Left hindlimb (tissue), 1 donor: ENCODE data around the gene PSPC1.

Source experiments
- DNase-seq: peaks from one replicate; pipeline ENCODE4 v3.0.0-alpha.2; 2018

PSPC1 gene

GRCh38 chr13:19672990-19673389 is 109.8 kb downstream of the PSPC1 start:
- no peak for DNase-seq

GRCh38 chr13:19670147-19670546 is 112.6 kb downstream of the PSPC1 start:
- DNase-seq = no peak

DNA sequence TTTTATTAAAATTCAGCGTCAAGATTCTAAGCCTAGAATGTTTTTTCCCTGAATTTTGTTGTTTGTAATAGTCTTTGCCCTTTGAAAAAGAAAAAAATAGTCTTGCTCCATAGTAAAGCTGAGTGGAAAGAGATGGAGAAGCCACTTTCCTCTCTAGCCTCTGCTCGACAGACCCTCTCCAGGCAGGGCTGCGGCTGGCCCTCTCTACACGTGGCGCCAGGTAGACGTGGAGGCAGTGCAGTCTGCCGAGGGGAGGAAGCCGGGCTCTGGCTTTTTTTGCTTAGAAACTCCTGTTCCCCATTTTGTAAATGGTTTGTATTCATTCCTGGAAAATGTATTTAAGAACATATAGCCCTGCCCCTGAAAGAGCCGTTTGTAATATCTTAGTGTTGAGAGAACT is 114.0 kb downstream of the PSPC1 start:
- no peak for DNase-seq

- no peak for DNase-seq
These were observed 117.3 kb downstream of the PSPC1 start for GRCh38 chr13:19665427-19665859.

- DNase-seq = no peak
These were observed 118.1 kb downstream of the PSPC1 start for GRCh38 chr13:19664481-19665230.

GRCh38 chr13:19663416-19663979 is 119.2 kb downstream of the PSPC1 start:
- DNase-seq = no peak

DNA sequence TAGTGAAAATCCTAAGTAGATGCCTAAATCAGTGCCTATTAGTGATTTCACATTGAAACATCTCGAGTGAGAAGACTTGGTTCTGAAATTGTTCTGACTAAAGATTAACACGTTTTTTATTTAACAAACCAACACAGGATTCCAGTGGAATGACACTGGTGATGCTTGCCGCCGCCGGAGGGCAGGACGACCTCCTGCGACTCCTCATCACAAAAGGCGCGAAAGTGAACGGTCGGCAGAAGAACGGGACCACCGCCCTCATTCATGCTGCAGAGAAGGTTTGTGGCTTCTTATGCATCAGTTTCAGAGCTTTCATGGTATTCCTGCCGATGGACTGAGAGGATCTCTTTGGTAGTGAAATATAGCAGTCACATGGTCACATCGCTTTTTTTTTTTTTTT is 121.2 kb downstream of the PSPC1 start:
- DNase-seq = no peak

DNA sequence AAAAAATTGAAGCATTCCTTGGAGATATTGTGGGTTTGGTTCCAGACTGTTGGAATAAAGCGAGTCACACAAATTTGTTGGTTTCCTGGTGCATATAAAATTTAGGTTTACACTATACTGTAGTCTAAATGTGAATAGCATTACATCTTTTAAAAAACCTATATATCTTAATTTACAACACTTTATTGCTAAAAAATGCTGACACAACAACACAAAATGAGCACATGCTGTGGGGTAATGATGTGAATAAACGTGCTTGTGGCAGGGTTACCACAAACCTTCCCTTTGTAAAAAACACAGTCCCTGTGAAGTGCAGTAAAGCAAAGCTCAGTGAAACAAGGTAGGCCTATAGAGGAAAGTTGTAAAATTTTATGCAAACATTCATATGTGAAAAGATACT is 121.6 kb downstream of the PSPC1 start:
- DNase-seq = no peak

DNA sequence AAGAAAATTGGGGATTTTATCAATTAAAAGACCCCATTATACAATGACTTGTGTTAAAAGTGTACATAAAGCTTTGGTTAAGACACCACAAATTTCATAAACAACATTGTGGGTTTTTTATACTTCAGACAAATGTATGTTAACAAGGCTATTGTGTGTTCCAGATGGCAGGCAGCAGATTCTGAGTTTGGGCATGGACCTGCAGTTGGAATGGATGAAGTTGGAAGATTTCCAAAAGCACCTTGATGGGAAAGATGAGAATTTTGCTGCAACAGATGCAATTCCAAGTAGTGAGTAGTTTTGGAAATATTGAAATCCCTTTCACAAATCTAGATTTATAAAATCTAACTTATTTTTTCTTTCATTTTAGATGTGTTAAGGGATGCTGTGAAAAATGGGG is 123.9 kb downstream of the PSPC1 start:
- DNase-seq = no peak

DNA sequence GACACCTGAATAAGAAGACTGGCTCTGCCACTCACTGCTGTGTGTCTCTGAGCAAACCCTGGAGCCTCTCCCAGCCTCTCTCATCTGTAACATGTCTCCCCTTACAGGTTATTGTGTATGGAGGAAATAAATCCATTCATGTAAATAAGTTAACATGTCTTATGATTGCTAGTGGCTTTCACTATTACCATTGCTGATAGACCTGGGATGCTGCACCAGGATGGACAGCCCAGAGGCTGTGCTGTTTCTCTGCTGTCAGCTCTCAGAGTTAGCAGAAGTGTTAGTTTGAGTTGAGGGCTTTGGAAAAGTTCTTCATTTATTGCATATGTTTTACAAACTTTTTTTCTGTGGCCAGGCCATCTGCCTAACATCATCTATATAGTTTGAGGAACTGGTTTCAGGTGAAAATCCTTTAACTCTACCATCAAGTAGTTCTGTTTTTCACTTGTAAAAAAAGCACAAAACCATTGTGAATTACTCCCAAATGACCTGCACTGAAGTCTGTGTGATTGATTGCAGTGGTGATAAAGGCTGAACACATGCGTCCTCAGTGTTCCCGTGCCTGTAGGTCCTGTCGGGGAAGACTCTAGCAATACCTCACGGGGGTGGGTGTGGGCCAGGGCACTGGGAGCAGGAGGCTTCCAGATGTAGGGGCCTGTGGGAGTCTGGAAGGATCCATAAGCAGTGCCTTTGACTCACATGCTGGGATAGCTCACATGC is 124.7 kb downstream of the PSPC1 start:
- DNase-seq = no peak
